Mammary epithelial cell (primary cell): ENCODE results near the gene PRLHR.

Source experiments
- CTCF ChIP-seq, 2 donors: IDR thresholded peaks in 1 of 2; conservative IDR thresholded peaks in 1 of 2; 2 replicates each; pipeline ENCODE4 v1.5.1; 2011 to 2012; ENCODE audit warnings: inconsistent platforms in 2 of 2, low read length in 2 of 2, mild to moderate bottlenecking in 2 of 2, control low read depth in 1 of 2, low read depth in 1 of 2; ENCODE audit not compliant: insufficient read depth in 1 of 2; ENCODE audit errors: extremely low read depth in 1 of 2
- EZH2 ChIP-seq: IDR thresholded peaks from 2 replicates; pipeline ENCODE4 v1.6.1; 2012; ENCODE audit warnings: low read length, inconsistent platforms, borderline replicate concordance

DNA sequence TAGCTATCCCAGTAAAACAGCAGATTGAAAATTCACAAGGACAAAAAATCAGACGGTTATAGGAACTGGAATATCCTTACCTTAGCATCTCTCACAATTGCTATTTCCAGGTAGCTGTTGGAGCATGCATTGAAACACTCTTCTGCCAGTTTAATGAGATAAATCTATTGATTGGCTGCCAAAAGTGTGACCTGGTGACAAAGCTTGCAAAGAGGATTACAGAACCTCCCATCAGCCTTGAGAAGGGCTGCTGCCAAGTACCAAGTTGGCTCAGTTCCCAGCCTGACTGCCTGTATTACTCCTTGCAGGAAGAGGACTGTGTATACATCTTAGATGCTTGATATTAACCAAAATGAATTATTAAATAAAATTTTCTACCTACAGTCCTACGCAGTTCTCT is 5.1 kb downstream of the PRLHR start:
- no peak for TF ChIP-seq CTCF (conservative IDR thresholded peaks at IDR 0.05 in 1 of 2, IDR thresholded peaks at IDR 0.05 in 1 of 2; ENCODE audit: extremely low read depth in 1 of 2, insufficient read depth in 1 of 2, low read depth in 1 of 2, low read length in 2 of 2)
- no peak for TF ChIP-seq EZH2
